Measurements from ENCODE around the gene CAMK2B. TPM values are rescaled to one million over a fixed set of nuclear protein-coding genes. Genes with fewer than 3 reads are reported as not detected.
A peak's percentile ranks its signal among the peaks of the same experiment; 100 is the strongest.

The CAMK2B gene
- total RNA-seq, 2 experiments from 2014 or later, result 0.30 to 0.38 TPM

DNA sequence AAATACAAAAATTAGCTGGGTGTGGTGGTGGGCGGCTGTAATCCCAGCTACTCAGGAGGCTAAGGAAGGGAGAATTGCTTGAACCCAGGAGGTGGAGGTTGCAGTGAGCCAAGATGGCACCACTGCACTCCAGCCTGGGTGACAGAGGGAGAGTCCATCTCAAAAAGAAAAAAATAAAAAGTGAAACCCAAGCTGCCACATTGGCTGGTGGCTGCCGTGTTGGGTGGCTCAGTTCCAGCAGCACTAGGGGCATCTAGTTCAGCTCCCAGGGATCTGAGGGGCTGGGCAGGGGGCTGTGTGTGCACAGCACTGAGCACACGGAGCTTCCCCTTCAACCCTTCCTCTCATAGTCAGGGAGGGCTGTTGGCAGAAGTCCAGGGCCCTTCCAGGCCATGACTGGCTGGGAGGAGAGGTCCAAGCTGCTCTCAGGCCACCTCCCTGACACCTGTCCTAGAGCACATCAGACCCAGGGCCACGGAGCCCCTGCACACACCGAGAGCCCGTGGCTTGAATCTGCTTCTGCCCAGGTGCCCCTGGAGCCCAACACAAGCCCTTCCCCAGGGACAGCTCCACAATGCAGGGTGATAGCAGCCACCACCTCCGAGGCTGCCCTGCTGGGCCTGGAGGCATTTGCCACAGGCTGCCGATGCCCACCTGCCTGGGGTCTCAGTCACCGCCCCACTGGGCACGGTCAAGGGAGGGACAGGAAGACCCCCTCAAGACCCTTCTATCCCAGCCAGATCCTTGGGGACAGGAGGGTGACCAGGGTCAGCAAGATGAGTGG is 77.3 kb downstream of the CAMK2B start:
- Mint-ChIP-seq H3K9me3 (no peaks in the 10 kb centered on the region), H3K4me3 (no peak overlapping the region), H3K36me3 (ENCODE audit: low read depth) (no peaks in the 10 kb centered on the region), H3K27ac (no peak overlapping the region), H3K4me1 (ENCODE audit: low read depth) (no peaks in the 10 kb centered on the region), H3K27me3 (ENCODE audit: low read depth) (no peaks in the 10 kb centered on the region)
- DNase-seq, result no peak
- CTCF ChIA-PET, result interaction anchor here (0.6 kb wide), 1 partner anchor 279 kb away, joined by 3 read pairs; no protein-coding TSS in a partner anchor
- intact Hi-C loops (cut with micrococcal nuclease), result no loop called here

DNA sequence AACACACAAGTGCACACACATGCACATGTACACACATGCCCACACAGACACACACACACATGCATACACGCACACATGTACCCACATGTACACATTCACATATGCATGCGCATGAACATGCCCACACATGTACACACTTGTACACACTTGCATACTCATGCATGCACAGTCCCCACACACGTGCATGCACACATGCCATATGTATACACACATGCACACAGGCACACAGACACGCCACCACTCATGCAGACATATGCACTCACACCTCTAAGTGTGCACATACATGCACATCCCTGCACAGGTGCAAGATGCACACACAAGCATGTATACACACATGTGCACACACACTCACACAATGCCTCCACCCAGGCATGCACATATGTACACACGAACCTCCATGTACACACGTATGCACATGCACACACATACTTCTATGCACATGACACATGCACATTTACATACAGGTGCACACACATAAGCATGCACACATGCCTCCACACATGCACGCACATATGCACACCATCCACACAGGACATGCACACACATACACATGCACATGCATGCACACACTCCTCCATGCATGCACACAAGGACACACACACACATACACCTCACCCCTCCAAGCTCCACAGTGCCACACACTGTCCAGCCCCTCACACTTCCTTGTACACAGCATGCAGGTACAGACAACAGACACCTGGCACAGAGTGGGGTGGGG is 78.8 kb downstream of the CAMK2B start:
- intact Hi-C loops (cut with micrococcal nuclease), result no loop called here
- Mint-ChIP-seq H3K36me3 (ENCODE audit: low read depth) (no peaks in the 10 kb centered on the region), H3K27ac (no peak overlapping the region), H3K4me3 (no peak overlapping the region), H3K4me1 (ENCODE audit: low read depth) (no peaks in the 10 kb centered on the region), H3K9me3 (no peaks in the 10 kb centered on the region), H3K27me3 (ENCODE audit: low read depth) (no peaks in the 10 kb centered on the region)
- CTCF ChIA-PET, result no interaction called here
- no peak for DNase-seq

DNA sequence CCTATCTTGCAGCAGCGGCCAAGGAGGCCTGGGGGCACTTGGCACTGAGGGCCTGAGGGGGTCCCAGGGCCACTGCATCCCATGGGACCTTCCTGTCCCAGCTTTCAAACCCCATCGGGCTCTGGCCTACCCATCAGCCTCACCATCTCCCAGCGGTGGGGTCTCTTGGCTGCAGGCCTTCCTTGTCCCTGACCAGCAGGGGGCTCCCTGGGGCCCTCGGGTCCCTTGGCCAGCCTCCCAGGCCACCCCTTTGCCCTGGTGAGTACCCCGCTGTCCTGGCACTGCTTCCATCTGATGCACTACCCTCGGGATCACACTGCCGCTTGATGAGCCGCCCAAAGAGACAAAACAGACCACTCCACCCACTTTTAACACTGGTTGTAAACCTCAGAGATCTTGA is 81.1 kb downstream of the CAMK2B start:
- Mint-ChIP-seq H3K9me3 (no peaks in the 10 kb centered on the region), H3K27me3 (ENCODE audit: low read depth) (no peaks in the 10 kb centered on the region), H3K27ac (no peak overlapping the region), H3K4me1 (ENCODE audit: low read depth) (no peaks in the 10 kb centered on the region), H3K4me3 (no peak overlapping the region), H3K36me3 (ENCODE audit: low read depth) (no peaks in the 10 kb centered on the region)
- intact Hi-C loops (cut with micrococcal nuclease), result loop anchor here (5.0 kb wide), 2 partner anchors 218 to 603 kb away; partner anchors contain the start of gene H2AZ2
- CTCF ChIA-PET, result interaction anchor here (0.7 to 1.6 kb wide), 6 partner anchors 13 to 290 kb away, joined by 3 to 4 read pairs (median 3); partner anchors contain the start of gene NUDCD3
- peak; percentile 45 for DNase-seq

DNA sequence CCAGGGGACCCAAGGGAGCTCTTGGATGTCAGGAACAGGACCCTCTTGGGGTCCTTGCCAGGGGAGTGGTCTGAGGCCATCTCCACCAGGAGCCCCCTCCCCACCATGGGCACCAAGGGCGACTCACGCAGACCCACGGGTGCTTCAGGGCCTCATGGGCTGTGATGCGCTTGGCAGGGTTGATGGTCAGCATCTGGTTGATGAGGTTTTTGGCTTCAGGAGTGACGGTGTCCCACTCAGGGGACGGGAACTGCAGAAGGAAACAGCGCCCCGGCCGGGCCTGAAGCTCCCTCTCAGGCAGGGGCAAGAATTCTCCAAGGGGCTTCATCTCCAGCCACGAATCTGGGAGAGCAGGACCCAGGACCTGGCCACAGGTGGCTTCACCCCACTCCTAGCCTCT is 83.3 kb downstream of the CAMK2B start:
- Mint-ChIP-seq H3K36me3 (ENCODE audit: low read depth) (no peaks in the 10 kb centered on the region), H3K4me1 (ENCODE audit: low read depth) (no peaks in the 10 kb centered on the region), H3K27me3 (ENCODE audit: low read depth) (no peaks in the 10 kb centered on the region), H3K27ac (no peak overlapping the region), H3K9me3 (no peaks in the 10 kb centered on the region), H3K4me3 (no peak overlapping the region)
- intact Hi-C loops (cut with micrococcal nuclease), result loop anchor here (5.0 kb wide), 2 partner anchors 220 to 605 kb away; partner anchors contain the start of gene H2AZ2
- CTCF ChIA-PET, result interaction anchor here (0.9 to 3.4 kb wide), 11 partner anchors 19 to 327 kb away, joined by 3 to 29 read pairs (median 5); no protein-coding TSS in a partner anchor
- DNase-seq, result no peak

DNA sequence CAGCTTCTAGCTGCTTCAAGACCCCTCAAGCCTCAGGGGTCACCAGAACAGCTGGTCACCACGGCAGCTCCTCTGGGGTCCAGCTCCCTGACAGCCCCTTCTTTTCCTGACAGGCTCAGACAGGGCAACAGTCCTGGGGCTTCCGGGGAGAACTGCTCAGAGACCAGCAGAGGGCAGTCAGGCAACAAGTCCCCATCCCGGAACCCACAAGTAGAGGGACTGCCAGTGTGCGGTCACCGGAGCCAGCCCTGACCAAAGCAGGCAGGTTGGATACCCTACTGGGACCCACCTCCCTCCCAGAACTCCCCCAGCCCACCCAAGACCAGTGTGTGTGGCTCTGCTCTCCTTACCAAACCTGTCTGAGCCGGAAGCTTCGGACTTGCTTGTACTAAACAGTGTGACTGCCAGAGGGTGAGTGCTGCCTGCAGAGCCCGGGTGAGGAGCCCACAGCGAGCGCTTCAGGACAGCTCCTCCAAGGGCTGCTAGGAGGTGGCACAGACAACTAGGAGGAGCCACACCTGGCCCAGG is 84.3 kb downstream of the CAMK2B start:
- no peaks in the 10 kb centered on the region for H3K9me3 Mint-ChIP-seq

DNA sequence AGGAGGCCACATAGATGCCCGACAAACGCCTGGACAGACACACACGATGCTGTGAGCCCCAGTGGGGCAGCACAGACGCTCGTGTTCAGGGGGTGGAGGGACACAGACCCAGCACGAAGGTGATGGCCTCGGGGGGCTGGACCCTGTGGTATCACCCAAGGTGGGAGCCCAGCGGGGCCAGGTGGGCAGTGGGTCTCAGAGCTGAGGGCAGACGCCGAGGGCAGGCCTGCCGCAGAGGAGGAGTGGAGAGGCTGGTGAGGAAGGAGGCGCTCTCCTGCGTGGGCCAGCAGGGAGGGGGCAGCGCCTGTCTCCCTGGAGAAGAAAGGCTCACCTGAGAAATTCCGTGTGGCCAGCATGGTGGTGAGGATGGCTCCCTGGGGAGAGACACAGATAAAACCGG is 85.0 kb downstream of the CAMK2B start:
- Mint-ChIP-seq H3K9me3 (no peaks in the 10 kb centered on the region), H3K27me3 (ENCODE audit: low read depth) (no peaks in the 10 kb centered on the region), H3K4me1 (ENCODE audit: low read depth) (no peaks in the 10 kb centered on the region), H3K27ac (no peak overlapping the region), H3K4me3 (no peak overlapping the region), H3K36me3 (ENCODE audit: low read depth) (no peaks in the 10 kb centered on the region)
- no peak for DNase-seq
- CTCF ChIA-PET, result interaction anchor here (0.5 to 3.4 kb wide), 35 partner anchors 8 to 570 kb away, joined by 3 to 29 read pairs (median 4); partner anchors contain the start of genes DDX56 and NUDCD3
- intact Hi-C loops (cut with micrococcal nuclease), result loop anchor here (5.0 kb wide), 2 partner anchors 222 to 607 kb away; partner anchors contain the start of gene H2AZ2

More for the DNA sequence above, 84.3 kb downstream of the CAMK2B start:
- no peaks in the 10 kb centered on the region for H3K36me3 Mint-ChIP-seq (ENCODE audit: low read depth)
- peak overlapping the region; percentile 30 for H3K27ac Mint-ChIP-seq
- CTCF ChIA-PET, result interaction anchor here (0.5 to 3.4 kb wide), 41 partner anchors 9 to 569 kb away, joined by 3 to 29 read pairs (median 4); partner anchors contain the start of genes DDX56 and NUDCD3
- DNase-seq, result peak; percentile 82
- H3K27me3 Mint-ChIP-seq (ENCODE audit: low read depth), result no peaks in the 10 kb centered on the region
- no peaks in the 10 kb centered on the region for H3K4me1 Mint-ChIP-seq (ENCODE audit: low read depth)
- H3K4me3 Mint-ChIP-seq, result no peak overlapping the region
- intact Hi-C loops (cut with micrococcal nuclease), result loop anchor here (1.0 to 5.0 kb wide), 5 partner anchors 66 to 606 kb away; partner anchors contain the start of gene H2AZ2

DNA sequence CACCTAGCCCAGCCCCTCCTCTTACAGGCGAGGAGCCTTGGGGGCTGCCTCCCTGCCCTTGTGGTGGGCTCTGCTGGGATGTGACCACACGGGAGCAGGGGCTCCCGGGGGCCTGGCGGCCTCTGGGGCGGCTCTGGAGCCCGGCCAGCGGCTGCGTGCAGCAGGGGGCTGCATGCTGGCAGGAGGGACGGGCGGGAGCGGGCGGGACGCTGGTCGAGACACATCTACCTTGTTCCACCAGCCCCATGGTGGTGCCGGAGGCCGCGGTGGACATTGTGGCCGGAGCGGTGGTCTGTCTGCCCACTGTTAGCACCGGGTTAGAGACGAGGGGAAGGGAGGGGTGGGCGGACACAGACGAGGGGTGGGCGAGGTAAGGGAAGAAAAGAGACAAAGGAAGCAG is 86.0 kb downstream of the CAMK2B start:
- H3K4me3 Mint-ChIP-seq, result no peak overlapping the region

DNA sequence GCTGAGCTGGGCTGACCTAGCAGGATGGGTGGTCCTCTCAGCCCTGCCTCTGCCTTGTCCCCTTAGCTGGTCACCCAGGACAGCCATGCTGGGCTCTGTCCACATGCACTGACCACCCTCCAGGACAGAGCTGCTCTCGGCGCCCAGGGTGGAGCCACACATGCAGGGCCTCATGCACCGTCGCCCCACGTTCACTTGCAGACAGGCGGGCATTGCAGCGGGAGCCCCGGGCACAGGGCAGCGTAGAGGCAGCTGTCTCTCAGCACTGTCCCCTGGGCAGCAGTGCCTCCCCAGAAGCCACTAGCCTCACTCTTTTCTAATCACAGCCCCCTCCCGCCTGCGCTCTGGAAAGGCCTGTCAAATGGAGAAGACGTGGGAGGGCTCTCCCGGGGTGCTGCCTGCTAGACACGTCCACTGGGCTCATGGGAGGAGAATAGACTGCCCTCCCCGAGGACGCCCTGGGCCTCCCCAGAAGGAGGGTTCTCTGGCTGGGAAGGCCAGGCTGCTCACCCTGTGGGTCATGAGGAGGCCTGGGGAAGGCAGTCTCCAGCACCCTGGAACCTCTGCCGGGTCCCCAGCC is 87.2 kb downstream of the CAMK2B start:
- CTCF ChIA-PET, result no interaction called here
- intact Hi-C loops (cut with micrococcal nuclease), result no loop called here
- Mint-ChIP-seq H3K4me3 (no peak overlapping the region), H3K36me3 (ENCODE audit: low read depth) (no peaks in the 10 kb centered on the region), H3K9me3 (no peaks in the 10 kb centered on the region), H3K4me1 (ENCODE audit: low read depth) (no peaks in the 10 kb centered on the region), H3K27ac (no peak overlapping the region), H3K27me3 (ENCODE audit: low read depth) (no peaks in the 10 kb centered on the region)
- DNase-seq, result no peak

More for the DNA sequence above, 86.0 kb downstream of the CAMK2B start:
- DNase-seq, result no peak
- no peak overlapping the region for H3K27ac Mint-ChIP-seq
- CTCF ChIA-PET, result interaction anchor here (2.6 to 3.3 kb wide), 2 partner anchors 21 to 69 kb away, joined by 8 to 29 read pairs; no protein-coding TSS in a partner anchor
- intact Hi-C loops (cut with micrococcal nuclease), result no loop called here
- no peaks in the 10 kb centered on the region for H3K36me3 Mint-ChIP-seq (ENCODE audit: low read depth)
- no peaks in the 10 kb centered on the region for H3K27me3 Mint-ChIP-seq (ENCODE audit: low read depth)
- no peaks in the 10 kb centered on the region for H3K9me3 Mint-ChIP-seq
- H3K4me1 Mint-ChIP-seq (ENCODE audit: low read depth), result no peaks in the 10 kb centered on the region

DNA sequence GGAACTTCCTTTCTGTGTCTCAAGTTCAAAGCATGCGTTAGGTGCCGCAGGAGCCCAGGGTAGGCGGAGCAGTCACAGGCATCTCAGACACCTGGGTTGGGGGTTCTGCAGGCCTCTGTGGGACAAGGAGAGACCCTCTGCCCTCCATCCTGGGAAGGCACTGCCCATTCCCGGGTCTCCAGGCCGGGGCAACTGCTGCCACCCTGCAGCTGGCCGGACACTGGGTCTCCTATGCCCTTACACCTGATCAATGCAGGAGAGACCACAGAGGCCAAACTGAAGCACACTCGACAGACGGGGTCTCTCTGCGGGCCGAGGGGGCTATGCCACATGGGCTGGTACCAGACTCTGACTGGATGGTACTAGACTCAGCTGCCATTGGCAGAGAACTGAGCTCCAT is 87.7 kb downstream of the CAMK2B start:
- H3K27ac Mint-ChIP-seq, result no peak overlapping the region
- H3K36me3 Mint-ChIP-seq (ENCODE audit: low read depth), result no peaks in the 10 kb centered on the region
- CTCF ChIA-PET, result no interaction called here
- H3K27me3 Mint-ChIP-seq (ENCODE audit: low read depth), result no peaks in the 10 kb centered on the region
- no peak for DNase-seq
- intact Hi-C loops (cut with micrococcal nuclease), result no loop called here
- H3K4me3 Mint-ChIP-seq, result no peak overlapping the region
- no peaks in the 10 kb centered on the region for H3K4me1 Mint-ChIP-seq (ENCODE audit: low read depth)
- H3K9me3 Mint-ChIP-seq, result no peaks in the 10 kb centered on the region

DNA sequence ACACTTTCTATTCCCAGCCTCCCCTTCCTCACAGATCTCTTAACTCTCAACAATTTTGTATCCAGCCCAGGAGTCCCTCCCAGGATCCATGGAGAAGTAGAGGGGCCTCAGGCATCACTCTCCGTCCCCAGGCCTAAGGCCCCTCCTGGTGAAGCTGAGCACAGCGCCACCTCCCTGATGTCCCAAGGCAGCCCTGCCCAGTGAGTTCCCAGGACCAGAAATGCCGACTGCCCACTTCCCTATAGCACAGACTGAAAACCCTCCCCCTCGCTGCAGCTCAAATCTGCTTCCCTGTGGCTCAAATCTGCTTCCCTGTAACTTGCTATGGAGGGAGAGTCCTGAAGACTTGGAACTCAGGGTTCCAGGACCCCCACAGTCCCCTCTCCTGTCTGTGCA is 89.1 kb downstream of the CAMK2B start:
- H3K27ac Mint-ChIP-seq, result no peak overlapping the region
- no peak for DNase-seq
- H3K27me3 Mint-ChIP-seq (ENCODE audit: low read depth), result no peaks in the 10 kb centered on the region
- intact Hi-C loops (cut with micrococcal nuclease), result no loop called here
- no peaks in the 10 kb centered on the region for H3K36me3 Mint-ChIP-seq (ENCODE audit: low read depth)
- no peak overlapping the region for H3K4me3 Mint-ChIP-seq
- no peaks in the 10 kb centered on the region for H3K9me3 Mint-ChIP-seq
- no peaks in the 10 kb centered on the region for H3K4me1 Mint-ChIP-seq (ENCODE audit: low read depth)
- CTCF ChIA-PET, result interaction anchor here (0.8 kb wide), 1 partner anchor 21 kb away, joined by 3 read pairs; no protein-coding TSS in a partner anchor

DNA sequence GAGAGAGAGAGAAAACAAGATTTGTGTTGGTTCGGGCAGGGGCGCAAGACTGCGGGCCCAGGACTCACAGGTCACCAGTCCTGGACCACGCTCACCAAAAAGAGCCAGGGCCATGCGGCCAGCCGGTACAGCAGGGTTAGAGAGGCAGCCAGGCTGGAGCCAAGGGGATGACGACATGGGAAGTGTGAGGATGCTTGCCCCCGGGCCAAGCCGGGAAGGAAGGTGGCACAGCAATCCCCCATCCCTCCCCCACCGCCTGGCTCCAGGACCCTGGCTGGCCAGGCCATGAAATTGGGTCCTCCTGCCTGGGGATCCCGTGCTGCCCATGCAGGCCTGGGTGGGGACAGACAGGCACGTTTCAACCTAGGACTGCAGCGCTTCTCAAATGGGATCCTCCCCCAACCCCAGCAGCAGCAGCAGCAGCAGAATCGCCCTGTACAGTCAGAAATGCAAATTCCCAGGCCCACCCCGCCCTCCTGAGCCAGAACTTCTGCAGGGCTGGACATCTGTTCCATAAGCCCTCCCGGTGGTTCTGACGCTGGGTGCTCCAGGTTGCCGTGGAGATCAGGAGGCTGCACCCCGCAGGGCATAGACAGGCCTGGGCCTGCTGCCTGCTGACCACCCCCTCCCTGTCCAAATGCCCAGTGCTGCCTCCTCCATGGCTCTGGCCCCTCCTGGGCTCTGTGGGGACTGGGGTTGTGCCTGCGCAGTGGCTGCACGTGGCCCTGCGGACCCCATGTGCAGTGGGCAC is 89.6 kb downstream of the CAMK2B start:
- Mint-ChIP-seq H3K27ac (no peak overlapping the region), H3K9me3 (no peaks in the 10 kb centered on the region)
- CTCF ChIA-PET, result no interaction called here

More for the DNA sequence above, 89.6 kb downstream of the CAMK2B start:
- no peaks in the 10 kb centered on the region for H3K36me3 Mint-ChIP-seq (ENCODE audit: low read depth)
- no peak for DNase-seq
- intact Hi-C loops (cut with micrococcal nuclease), result no loop called here
- no peaks in the 10 kb centered on the region for H3K4me1 Mint-ChIP-seq (ENCODE audit: low read depth)
- H3K27me3 Mint-ChIP-seq (ENCODE audit: low read depth), result no peaks in the 10 kb centered on the region
- no peak overlapping the region for H3K4me3 Mint-ChIP-seq
